GM23338 (cell line): Measurements from ENCODE around the gene FATE1.

ENCODE experiments used
- CREB1 ChIP-seq: fragments of 250-450 bp; sonication (Bioruptor Pico); IDR thresholded peaks from 2 replicates; pipeline ENCODE4 v1.5.0; 2020; ENCODE audit warnings: low read depth, mild to moderate bottlenecking, moderate library complexity
- CTCF ChIP-seq, 2 experiments: fragments of 200-600 bp in 1 of 2; sonication (generic) in 1 of 2; conservative IDR thresholded peaks; 2 replicates each; pipeline versions ENCODE4 v1.5.1 to v1.6.1; 2016 to 2017; ENCODE audit warnings: antibody characterized with exemption in 2 of 2, low read depth in 2 of 2, mild to moderate bottlenecking in 2 of 2, moderate library complexity in 1 of 2
- EZH2 ChIP-seq: fragments of 200-600 bp; sonication (generic); IDR thresholded peaks from one replicate; pipeline ENCODE4 v1.8.0; 2017; ENCODE audit warnings: antibody characterized with exemption, mild to moderate bottlenecking, low read depth; ENCODE audit not compliant: unreplicated experiment
- EZH2phosphoT487 ChIP-seq: fragments of 200-600 bp; sonication (generic); IDR thresholded peaks from one replicate; pipeline ENCODE4 v1.8.1; 2018; ENCODE audit warnings: antibody characterized with exemption; ENCODE audit not compliant: unreplicated experiment
- POLR2AphosphoS5 ChIP-seq: IDR thresholded peaks from 2 replicates; pipeline ENCODE4 v1.6.1; 2016; ENCODE audit warnings: antibody characterized with exemption, low read depth
- REST ChIP-seq: IDR thresholded peaks from one replicate; pipeline ENCODE4 v1.6.1; 2018; ENCODE audit warnings: antibody characterized with exemption; ENCODE audit not compliant: unreplicated experiment

- TF ChIP-seq CTCF (conservative IDR thresholded peaks at IDR 0.05; ENCODE audit: low read depth in 2 of 2) = no peak
- no peak for TF ChIP-seq CREB1
- TF ChIP-seq REST = no peak
- TF ChIP-seq EZH2phosphoT487 = no peak
- no peak for TF ChIP-seq EZH2
- no peak for TF ChIP-seq POLR2AphosphoS5
These were observed 37.0 kb downstream of the FATE1 start for GRCh38 chrX:151752847-151753246.
